GM21367 (cell line): ENCODE measurements around the gene HDAC5.
A peak's percentile ranks its signal among the peaks of the same experiment; 100 is the strongest.
"Not testable (repeated sequence)": the region's sequence is repeated elsewhere in the genome, so short reads cannot be mapped to it uniquely, and the experiment has no call there.

Source experiments
- ATAC-seq: cut with Tn5 transposase; IDR thresholded peaks from one replicate; pipeline ENCODE4 v1.9.1; 2021; ENCODE audit not compliant: unreplicated experiment

The HDAC5 gene

GRCh38 chr17:44133918-44134476 is 10.6 kb upstream of the HDAC5 start:
- ATAC-seq, result no peak

GRCh38 chr17:44132275-44132821 is 8.9 kb upstream of the HDAC5 start:
- ATAC-seq, result no peak

- ATAC-seq, result not testable (repeated sequence)
Observed at GRCh38 chr17:44131372-44131771, 7.9 kb upstream of the HDAC5 start.

GRCh38 chr17:44130693-44131349 is 7.4 kb upstream of the HDAC5 start:
- no peak for ATAC-seq

- no peak for ATAC-seq
Observed at GRCh38 chr17:44128383-44128782, 4.9 kb upstream of the HDAC5 start.

- ATAC-seq, result no peak
Observed at GRCh38 chr17:44124118-44124438, 637 bp upstream of the HDAC5 start.

- ATAC-seq, result peak; percentile 9
Observed at GRCh38 chr17:44122816-44123355, 555 bp downstream of the HDAC5 start.

- ATAC-seq, result no peak
Observed at GRCh38 chr17:44121997-44122815, 1.2 kb downstream of the HDAC5 start.

- no peak for ATAC-seq
Observed at GRCh38 chr17:44120851-44121605, 2.4 kb downstream of the HDAC5 start.

GRCh38 chr17:44120281-44120680 is 3.2 kb downstream of the HDAC5 start:
- ATAC-seq, result not testable (repeated sequence)

GRCh38 chr17:44119798-44120197 is 3.6 kb downstream of the HDAC5 start:
- ATAC-seq, result no peak

- no peak for ATAC-seq
Observed at GRCh38 chr17:44119062-44119461, 4.4 kb downstream of the HDAC5 start.

GRCh38 chr17:44118427-44119050 is 4.9 kb downstream of the HDAC5 start:
- no peak for ATAC-seq

GRCh38 chr17:44117351-44117750 is 6.1 kb downstream of the HDAC5 start:
- no peak for ATAC-seq

GRCh38 chr17:44115585-44116415 is 7.6 kb downstream of the HDAC5 start:
- ATAC-seq, result no peak

- no peak for ATAC-seq
Observed at GRCh38 chr17:44113868-44114840, 9.3 kb downstream of the HDAC5 start.

- ATAC-seq, result no peak
Observed at GRCh38 chr17:44113382-44113781, 10.1 kb downstream of the HDAC5 start.
